Panc1 (cell line): ENCODE results near the gene NDUFB3. TPM values are rescaled to one million over a fixed set of nuclear protein-coding genes. Genes with fewer than 3 reads are reported as not detected.

Experiments used
- ATAC-seq: fragments of 200-7000 bp; cut with Tn5 transposase; 2 replicates; pipeline ENCODE4 v1.9.1; 2020; ENCODE audit warnings: mild to moderate bottlenecking, moderate library complexity
- BruUV-seq: library from RNA; stranded (reverse); fragments of 400-500 nt; replicated peaks from 2 replicates; lab custom pipeline; 2021; lab: Mats Ljungman, UMichigan
- CTCF ChIA-PET: fragments of 300-600 bp; sonication (Branson Sonifier 250); formaldehyde crosslinking; loops from one replicate; lab custom pipeline; 2022; ENCODE audit warnings: antibody characterized with exemption; lab: Charles Lee
- POLR2A ChIA-PET: fragments of 300-600 bp; sonication (Branson Sonifier 250); formaldehyde crosslinking; loops from one replicate; lab custom pipeline; 2022; ENCODE audit warnings: antibody characterized with exemption; lab: Charles Lee
- DNase-seq: peaks from one replicate; pipeline ENCODE4 v3.0.0-alpha.2; 2010; ENCODE audit warnings: low read depth, low spot score
- H3K27ac ChIP-seq: 2 replicates; pipeline ENCODE4 v1.5.1; 2011; ENCODE audit warnings: mild to moderate bottlenecking, low read length, inconsistent platforms
- H3K27me3 ChIP-seq: fragments of 200-500 bp; sonication (Bioruptor generic); 2 replicates; pipeline ENCODE4 v1.6.0; 2014; ENCODE audit warnings: low read length, inconsistent platforms; ENCODE audit not compliant: control insufficient read depth, insufficient read depth
- H3K36me3 ChIP-seq: fragments of 200-500 bp; sonication (Bioruptor generic); 2 replicates; pipeline ENCODE4 v1.5.1; 2014; ENCODE audit warnings: inconsistent platforms, mild to moderate bottlenecking, low read length, moderate library complexity; ENCODE audit not compliant: control insufficient read depth, insufficient read depth
- H3K4me1 ChIP-seq: 2 replicates; pipeline ENCODE4 v1.5.1; 2011; ENCODE audit warnings: inconsistent platforms, mild to moderate bottlenecking, low read length, moderate library complexity; ENCODE audit not compliant: control insufficient read depth, insufficient read depth
- H3K4me3 ChIP-seq, 2 experiments: 2 replicates each; pipeline ENCODE4 v1.5.1; 2011 to 2012; ENCODE audit warnings: low read depth in 2 of 2, low read length in 2 of 2, mild to moderate bottlenecking in 2 of 2, inconsistent platforms in 1 of 2, moderate library complexity in 1 of 2
- H3K9me3 ChIP-seq: fragments of 200-500 bp; sonication (Bioruptor generic); 2 replicates; pipeline ENCODE4 v1.5.1; 2014; ENCODE audit warnings: low read depth, mild to moderate bottlenecking, inconsistent platforms, low read length, moderate library complexity; ENCODE audit not compliant: control insufficient read depth, insufficient read depth
- POLR2AphosphoS5 ChIP-seq: IDR thresholded peaks from 2 replicates; pipeline ENCODE4 v1.6.1; 2012; ENCODE audit warnings: mild to moderate bottlenecking, low read depth, low read length, moderate library complexity
- REST ChIP-seq, 2 experiments: IDR thresholded peaks; 2 replicates each; pipeline ENCODE4 v1.6.1; 2011 to 2012; ENCODE audit warnings: low read depth in 2 of 2, control low read depth in 1 of 2, low read length in 1 of 2, mild to moderate bottlenecking in 1 of 2, moderate library complexity in 1 of 2; ENCODE audit not compliant: insufficient read depth in 1 of 2
- SIN3A ChIP-seq: IDR thresholded peaks from 2 replicates; pipeline ENCODE4 v1.6.1; 2012; ENCODE audit warnings: low read depth, mild to moderate bottlenecking, low read length, moderate library complexity, borderline replicate concordance; ENCODE audit not compliant: insufficient read depth
- TCF7L2 ChIP-seq: IDR thresholded peaks from 2 replicates; pipeline ENCODE4 v1.6.1; 2011; ENCODE audit warnings: mild to moderate bottlenecking, low read depth, low read length, inconsistent platforms
- in situ Hi-C: cut with HindIII; loops from 2 replicates; pipeline ENCODE4 v1.10.0; 2016; ENCODE audit warnings: low sequenced_read_pairs, low pct_unique_long_range_greater_than_20kb
- intact Hi-C: fragments of 100-400 bp; cut with micrococcal nuclease; formaldehyde crosslinking; loops from one replicate; pipeline ENCODE4 v1.10.0; 2022; ENCODE audit not compliant: unreplicated experiment
- total RNA-seq: library from RNA; stranded (reverse); gene quantifications from one replicate; pipeline ENCODE4 v1.2.1, GENCODE V29; 2021; ENCODE audit not compliant: unreplicated experiment
- TF ChIP-seq, protein P1 (sequence below): fragments of 450-650 bp; IDR thresholded peaks from 2 replicates; pipeline ENCODE4 v1.5.1; 2017; ENCODE audit warnings: mild to moderate bottlenecking

NDUFB3 gene
- total RNA-seq, 1 experiment from 2014 or later = 88.6 TPM

DNA sequence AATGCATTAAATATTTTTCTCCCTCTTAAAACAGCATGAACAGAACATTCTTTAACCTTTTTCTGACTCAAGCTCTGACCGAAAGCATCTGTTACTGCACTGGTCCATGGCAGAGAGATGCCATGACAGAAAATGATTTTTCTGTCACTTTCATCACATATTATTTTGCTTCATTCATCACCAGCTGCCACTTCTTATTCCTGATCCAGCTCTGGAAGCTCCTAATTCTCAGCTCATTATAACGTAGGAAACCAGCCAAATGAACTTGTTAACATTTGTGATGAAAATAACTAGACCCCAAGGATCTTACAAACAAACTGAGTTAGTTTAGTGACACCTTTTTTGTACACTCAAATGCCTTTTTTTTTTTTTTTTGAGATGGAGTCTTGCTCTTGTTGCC lies 36.5 kb downstream of the NDUFB3 start:
- in situ Hi-C loops = no loop called here
- intact Hi-C loops = no loop called here
- ATAC-seq = no peak
- no peak for DNase-seq
- H3K27ac ChIP-seq = no peak overlapping the region
- TF ChIP-seq TCF7L2 = no peak
- no peak for TF ChIP-seq SIN3A
- TF ChIP-seq POLR2AphosphoS5 = no peak
- TF ChIP-seq, protein P1, sequence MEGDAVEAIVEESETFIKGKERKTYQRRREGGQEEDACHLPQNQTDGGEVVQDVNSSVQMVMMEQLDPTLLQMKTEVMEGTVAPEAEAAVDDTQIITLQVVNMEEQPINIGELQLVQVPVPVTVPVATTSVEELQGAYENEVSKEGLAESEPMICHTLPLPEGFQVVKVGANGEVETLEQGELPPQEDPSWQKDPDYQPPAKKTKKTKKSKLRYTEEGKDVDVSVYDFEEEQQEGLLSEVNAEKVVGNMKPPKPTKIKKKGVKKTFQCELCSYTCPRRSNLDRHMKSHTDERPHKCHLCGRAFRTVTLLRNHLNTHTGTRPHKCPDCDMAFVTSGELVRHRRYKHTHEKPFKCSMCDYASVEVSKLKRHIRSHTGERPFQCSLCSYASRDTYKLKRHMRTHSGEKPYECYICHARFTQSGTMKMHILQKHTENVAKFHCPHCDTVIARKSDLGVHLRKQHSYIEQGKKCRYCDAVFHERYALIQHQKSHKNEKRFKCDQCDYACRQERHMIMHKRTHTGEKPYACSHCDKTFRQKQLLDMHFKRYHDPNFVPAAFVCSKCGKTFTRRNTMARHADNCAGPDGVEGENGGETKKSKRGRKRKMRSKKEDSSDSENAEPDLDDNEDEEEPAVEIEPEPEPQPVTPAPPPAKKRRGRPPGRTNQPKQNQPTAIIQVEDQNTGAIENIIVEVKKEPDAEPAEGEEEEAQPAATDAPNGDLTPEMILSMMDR = no peak
- TF ChIP-seq REST (IDR thresholded peaks at IDR 0.05; ENCODE audit: insufficient read depth in 1 of 2, low read depth in 2 of 2, low read length in 1 of 2) = no peak
- H3K4me1 ChIP-seq = no peaks in the 10 kb centered on the region
- H3K4me3 ChIP-seq = no peak overlapping the region
- no peaks in the 10 kb centered on the region for H3K36me3 ChIP-seq
- BruUV-seq = no TSS peak
- POLR2A ChIA-PET = no interaction called here
- H3K9me3 ChIP-seq = no peaks in the 10 kb centered on the region
- CTCF ChIA-PET = interaction anchor here (0.6 kb wide), 1 partner anchor 202 kb away, joined by 3 read pairs; no protein-coding TSS in a partner anchor
- H3K27me3 ChIP-seq = no peaks in the 10 kb centered on the region

DNA sequence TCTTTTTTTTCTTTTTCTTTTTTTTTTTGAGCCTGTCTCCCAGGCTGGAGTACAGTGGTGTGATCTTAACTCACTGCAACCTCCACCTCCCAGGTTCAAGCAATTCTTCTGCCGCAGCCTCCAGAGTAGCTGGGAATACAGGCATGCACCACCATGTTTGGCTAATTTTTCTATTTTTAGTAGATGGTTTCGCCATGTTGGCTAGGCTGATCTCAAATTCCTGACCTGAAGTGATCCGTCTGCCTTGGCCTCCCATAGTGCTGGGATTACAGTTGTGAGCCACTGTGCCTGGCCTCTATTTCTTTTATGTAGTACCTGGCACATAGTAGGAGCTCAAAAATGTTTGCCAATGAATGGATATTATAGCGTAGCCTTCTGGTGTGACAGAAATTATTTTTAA lies 37.4 kb downstream of the NDUFB3 start:
- H3K27me3 ChIP-seq = no peaks in the 10 kb centered on the region
- CTCF ChIA-PET = no interaction called here

More for the DNA sequence above, 37.4 kb downstream of the NDUFB3 start:
- in situ Hi-C loops (no loop called here), intact Hi-C loops (no loop called here)
- H3K36me3 ChIP-seq = no peaks in the 10 kb centered on the region
- TF ChIP-seq REST (IDR thresholded peaks at IDR 0.05; ENCODE audit: insufficient read depth in 1 of 2, low read depth in 2 of 2, low read length in 1 of 2) = no peak
- TF ChIP-seq POLR2AphosphoS5 = no peak
- TF ChIP-seq TCF7L2 = no peak
- TF ChIP-seq, protein P1 = no peak
- no peak for TF ChIP-seq SIN3A
- no TSS peak for BruUV-seq
- H3K4me1 ChIP-seq = no peaks in the 10 kb centered on the region
- DNase-seq (no peak), ATAC-seq (no peak)
- H3K27ac ChIP-seq = no peak overlapping the region
- no peaks in the 10 kb centered on the region for H3K9me3 ChIP-seq
- POLR2A ChIA-PET = interaction anchor here (0.6 kb wide), 1 partner anchor 168 kb away, joined by 4 read pairs; no protein-coding TSS in a partner anchor
- no peak overlapping the region for H3K4me3 ChIP-seq
